Effector CD4-positive, alpha-beta T cell (primary cell): ENCODE results near the gene HYAL3.
"Not testable (repeated sequence)": the region's sequence is repeated elsewhere in the genome, so short reads cannot be mapped to it uniquely, and the experiment has no call there.

Experiments
- DNase-seq: peaks from one replicate; pipeline ENCODE4 v3.0.0-alpha.2; 2020

Gene HYAL3

GRCh38 chr3:50312041-50312440 is 12.8 kb upstream of the HYAL3 start:
- DNase-seq = not testable (repeated sequence)

GRCh38 chr3:50304601-50305000 is 5.4 kb upstream of the HYAL3 start:
- DNase-seq = no peak

GRCh38 chr3:50303013-50303815 is 4.0 kb upstream of the HYAL3 start, which contains the start of gene HYAL1:
Gene HYAL1, minus strand, starts transcription at chr3:50303574. Its CDS starts 618 bp downstream, at chr3:50302956.
- no peak for DNase-seq

- no peak for DNase-seq
Observed at GRCh38 chr3:50302095-50303012, 3.1 kb upstream of the HYAL3 start.

- DNase-seq = no peak
Observed at GRCh38 chr3:50300681-50301254, 1.6 kb upstream of the HYAL3 start.

GRCh38 chr3:50299929-50300680 is 900 bp upstream of the HYAL3 start:
- no peak for DNase-seq

- no peak for DNase-seq
Observed at GRCh38 chr3:50299638-50299928, 378 bp upstream of the HYAL3 start.

GRCh38 chr3:50297896-50298725 is 1.1 kb downstream of the HYAL3 start:
- DNase-seq = no peak

GRCh38 chr3:50297384-50297775 is 1.8 kb downstream of the HYAL3 start:
- no peak for DNase-seq

GRCh38 chr3:50296721-50297383 is 2.4 kb downstream of the HYAL3 start:
- no peak for DNase-seq

GRCh38 chr3:50295553-50296431 is 3.4 kb downstream of the HYAL3 start:
- no peak for DNase-seq

- DNase-seq = no peak
Observed at GRCh38 chr3:50294492-50295403, 4.5 kb downstream of the HYAL3 start.

GRCh38 chr3:50294089-50294488 is 5.1 kb downstream of the HYAL3 start:
- no peak for DNase-seq

GRCh38 chr3:50293079-50293801 is 6.0 kb downstream of the HYAL3 start:
- no peak for DNase-seq

- DNase-seq = peak; percentile 95
Observed at GRCh38 chr3:50292159-50293078, 6.8 kb downstream of the HYAL3 start, which contains the start of gene IFRD2. Gene IFRD2, minus strand, starts transcription at chr3:50292429. Its CDS starts 155 bp downstream, at chr3:50292274.

- no peak for DNase-seq
Observed at GRCh38 chr3:50290161-50290641, 9.0 kb downstream of the HYAL3 start.

GRCh38 chr3:50289130-50289529 is 10.1 kb downstream of the HYAL3 start:
- DNase-seq = no peak
